ENCODE measurements around the gene SIDT2. TPM values are rescaled to one million over a fixed set of nuclear protein-coding genes. Genes with fewer than 3 reads are reported as not detected.

Gene SIDT2
- total and polyA plus RNA-seq, 2 of the 8 experiments (the other 6 are each of a cell fraction or from before 2014, with no cell fraction given), result 18.5 to 21.1 TPM

GRCh38 chr11:117230999-117231841, 52.7 kb downstream of the SIDT2 start:
- Histone ChIP-seq H2BK12ac (ENCODE audit: low read depth, low read length) (no peak overlapping the region), H3K36me3 (ENCODE audit: control insufficient read depth in 2 of 4, insufficient read depth in 4 of 4, low read length in 3 of 4) (peaks cover 4 to 13% (median 7%) of the 10 kb centered on the region in 4 experiments; a peak in 7 of 8 replicates), H3K4ac (replicated peaks; ENCODE audit: insufficient read length, low read depth, low read length) (no peak overlapping the region), H3K9ac (replicated peaks in 1 of 4; ENCODE audit: extremely low read depth in 1 of 4, low read depth in 3 of 4, low read length in 3 of 4) (peak overlapping the region in 3 of 4 experiments; percentile 0 to 72 (median 67); a peak in 5 of 7 replicates), H3K18ac (ENCODE audit: extremely low read depth, low read length) (no peak overlapping the region), H3K14ac (ENCODE audit: insufficient read length) (no peak overlapping the region), H4K5ac (ENCODE audit: insufficient read length, low read depth, low read length) (peak overlapping the region; percentile 55), H2AFZ (ENCODE audit: low read length) (no peak overlapping the region), H2BK5ac (ENCODE audit: low read depth, low read length) (no peak overlapping the region), H4K8ac (ENCODE audit: extremely low read depth, insufficient read depth, low read length) (no peak overlapping the region), H4K20me1 (replicated peaks in 1 of 2; ENCODE audit: control insufficient read depth in 1 of 2, insufficient read depth in 2 of 2, low read length in 2 of 2) (peaks cover 1 to 2% of the 10 kb centered on the region in 2 experiments), H3K79me2 (ENCODE audit: control insufficient read depth in 1 of 2, insufficient read depth in 2 of 2, low read length in 2 of 2) (peaks cover 0 to 38% of the 10 kb centered on the region in 2 experiments; a peak in 2 of 4 replicates), H2AK5ac (ENCODE audit: low read depth, low read length) (no peak overlapping the region), H3K23ac (ENCODE audit: insufficient read length) (no peak overlapping the region), H3K27me3 (replicated peaks in 1 of 4; ENCODE audit: control insufficient read depth in 3 of 4, extremely low read depth in 1 of 4, insufficient read depth in 3 of 4, low read length in 3 of 4) (no peaks in the 10 kb centered on the region), H3K79me1 (ENCODE audit: low read depth, low read length) (peaks cover 7% of the 10 kb centered on the region; the same call in 1 of the 2 replicates), H2BK20ac (ENCODE audit: low read length) (no peak overlapping the region), H3K4me3 (ENCODE audit: extremely low read depth in 1 of 4, insufficient read depth in 2 of 4, low read depth in 3 of 4, low read length in 4 of 4) (peak overlapping the region; percentile 76 to 100 (median 96)), H2BK120ac (replicated peaks; ENCODE audit: low read depth, low read length) (no peak overlapping the region), H4K91ac (replicated peaks; ENCODE audit: insufficient read length, low read length) (no peak overlapping the region), H2BK15ac (ENCODE audit: low read length) (no peak overlapping the region), H3K4me2 (ENCODE audit: insufficient read depth in 1 of 2, low read depth in 2 of 2, low read length in 2 of 2) (peak overlapping the region; percentile 93 to 96), H3K9me3 (ENCODE audit: insufficient read depth in 2 of 2, low read depth in 1 of 2, low read length in 1 of 2) (no peaks in the 10 kb centered on the region), H3K56ac (replicated peaks; ENCODE audit: insufficient read length, low read depth, low read length) (peak overlapping the region; percentile 36), H3K23me2 (ENCODE audit: low read depth, low read length) (peaks cover 7% of the 10 kb centered on the region), H3K27ac (ENCODE audit: low read depth, low read length) (no peak overlapping the region), H3K4me1 (replicated peaks in 1 of 4; ENCODE audit: control insufficient read depth in 3 of 4, insufficient read depth in 4 of 4, low read length in 3 of 4) (peaks cover 0 to 8% (median 2%) of the 10 kb centered on the region in 4 experiments; a peak in 3 of 7 replicates)
- ChIA-PET POLR2A (ENCODE audit: partially characterized antibody) (interaction anchor here (0.7 to 6.0 kb wide), 9 partner anchors 9 to 444 kb away, joined by 3 to 53 read pairs (median 3); partner anchors contain the start of genes PAFAH1B2 and SIDT2), CTCF (ENCODE audit: partially characterized antibody) (interaction anchor here (0.8 to 25.0 kb wide), 12 partner anchors 11 to 495 kb away, joined by 3 to 449 read pairs (median 4); partner anchors contain the start of genes SIDT2 and TAGLN)
- 31 to 100% methylated on average over 1 to 8 of the region's 14 CpGs for WGBS, 2 experiments (ENCODE audit: extremely low coverage in 1 of 2, insufficient coverage in 1 of 2, insufficient read length in 1 of 2, insufficient replicate concordance in 2 of 2, low coverage in 1 of 2, low lambda C conversion rate in 2 of 2, missing lambda C conversion rate in 1 of 2)
- DNase-seq (ENCODE audit: low read depth in 1 of 2, low spot score in 2 of 2) (no peak), FAIRE-seq (no peak)

All from H1 (cell line).